K562 (cell line): ENCODE results near the gene PSMB7.

Experiments used
- CREM ChIP-seq: IDR thresholded peaks from 2 replicates; pipeline ENCODE4 v1.6.1; 2014; ENCODE audit warnings: antibody characterized with exemption, low read depth
- IRF2 ChIP-seq: sonication (generic); formaldehyde crosslinking; IDR thresholded peaks from 2 replicates; pipeline ENCODE4 v1.8.1; 2022; ENCODE audit warnings: mild to moderate bottlenecking, missing genetic modification reagents
- MYC ChIP-seq, 2 experiments: fragments of 250-450 bp in 1 of 2; sonication (Bioruptor Pico) in 1 of 2; IDR thresholded peaks; 2 replicates each; pipeline versions ENCODE4 v1.5.1 to v1.6.1; 2012 to 2021; ENCODE audit warnings: low read depth in 2 of 2, borderline replicate concordance in 1 of 2, improper control_type of control experiment in 1 of 2, low read length in 1 of 2, mild to moderate bottlenecking in 1 of 2, moderate library complexity in 1 of 2
- NCOA2 ChIP-seq, 2 experiments: fragments of 450-650 bp; IDR thresholded peaks; 2 replicates each; pipeline ENCODE4 v1.6.1; 2018; ENCODE audit warnings: mild to moderate bottlenecking in 2 of 2, moderate library complexity in 1 of 2; ENCODE audit not compliant: partially characterized antibody in 2 of 2
- POLR2A ChIP-seq: fragments of 450-650 bp; conservative IDR thresholded peaks from 2 replicates; pipeline ENCODE4 v1.6.1; 2016
- RAD21 ChIP-seq, 2 experiments: fragments of 250-450 bp in 1 of 2; fragments of 450-650 bp in 1 of 2; sonication (Bioruptor Pico) in 1 of 2; formaldehyde crosslinking in 1 of 2; IDR thresholded peaks in 1 of 2; conservative IDR thresholded peaks in 1 of 2; 2 replicates each; pipeline versions ENCODE4 v1.4.0 to v1.8.0; 2020 to 2022; ENCODE audit warnings: mild to moderate bottlenecking in 2 of 2, moderate library complexity in 1 of 2
- RBFOX2 ChIP-seq: fragments of 200-400 bp; formaldehyde crosslinking; IDR thresholded peaks from 2 replicates; pipeline ENCODE4 v1.6.1; 2017; ENCODE audit warnings: low read depth, mild to moderate bottlenecking, low read length, moderate library complexity
- SMC3 ChIP-seq: conservative IDR thresholded peaks from 2 replicates; pipeline ENCODE4 v1.6.1; 2011; ENCODE audit warnings: low read depth, low read length, improper control_type of control experiment; ENCODE audit not compliant: insufficient read depth
- TBL1XR1 ChIP-seq, 2 experiments: IDR thresholded peaks; 2 replicates each; pipeline ENCODE4 v1.6.1; 2012; ENCODE audit warnings: improper control_type of control experiment in 2 of 2, low read length in 2 of 2, mild to moderate bottlenecking in 1 of 2
- U2AF1 ChIP-seq: fragments of 200-400 bp; formaldehyde crosslinking; optimal IDR thresholded peaks from 2 replicates; pipeline ENCODE3; 2017; ENCODE audit warnings: mild to moderate bottlenecking, low read depth, low read length, moderate library complexity
- ZNF12 ChIP-seq: sonication (generic); formaldehyde crosslinking; IDR thresholded peaks from 2 replicates; pipeline ENCODE4 v1.4.0; 2020; ENCODE audit warnings: mild to moderate bottlenecking, missing genetic modification reagents
- TF ChIP-seq, protein P1 (sequence below), 3 experiments: IDR thresholded peaks in 2 of 3; conservative IDR thresholded peaks in 1 of 3; 2 replicates each; pipeline ENCODE4 v1.5.1; 2011 to 2012; ENCODE audit warnings: low read length in 3 of 3, mild to moderate bottlenecking in 3 of 3, control low read depth in 2 of 3, improper control_type of control experiment in 1 of 3, inconsistent platforms in 1 of 3, low read depth in 1 of 3, mixed read lengths in 1 of 3, moderate library complexity in 1 of 3; ENCODE audit not compliant: insufficient read depth in 2 of 3

DNA sequence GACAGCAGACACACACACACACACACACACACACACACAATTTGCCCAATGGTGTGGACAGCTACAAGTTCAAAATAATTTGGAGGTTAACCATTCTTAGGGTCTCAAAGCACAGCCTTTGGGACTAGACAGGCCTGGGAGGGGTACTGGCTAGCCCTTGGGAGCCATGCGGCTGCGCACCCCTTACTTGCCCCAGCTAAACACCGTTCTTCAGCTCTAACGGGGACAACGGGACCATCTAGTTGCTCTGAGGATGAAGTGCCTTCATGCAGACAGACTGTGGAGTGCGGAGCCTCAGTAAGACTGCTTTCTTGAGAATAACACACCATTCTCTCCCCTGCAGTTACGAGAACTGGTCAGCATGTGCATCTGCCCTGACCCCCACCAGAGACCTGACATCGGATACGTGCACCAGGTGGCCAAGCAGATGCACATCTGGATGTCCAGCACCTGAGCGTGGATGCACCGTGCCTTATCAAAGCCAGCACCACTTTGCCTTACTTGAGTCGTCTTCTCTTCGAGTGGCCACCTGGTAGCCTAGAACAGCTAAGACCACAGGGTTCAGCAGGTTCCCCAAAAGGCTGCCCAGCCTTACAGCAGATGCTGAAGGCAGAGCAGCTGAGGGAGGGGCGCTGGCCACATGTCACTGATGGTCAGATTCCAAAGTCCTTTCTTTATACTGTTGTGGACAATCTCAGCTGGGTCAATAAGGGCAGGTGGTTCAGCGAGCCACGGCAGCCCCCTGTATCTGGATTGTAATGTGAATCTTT lies 64.6 kb downstream of the PSMB7 start:
- TF ChIP-seq RAD21 (CRISPR knock-in tag; conservative IDR thresholded peaks at IDR 0.05 in 1 of 2, IDR thresholded peaks at IDR 0.05 in 1 of 2) (no peak), NCOA2 (IDR thresholded peaks at IDR 0.05; ENCODE audit: partially characterized antibody in 2 of 2) (no peak), TBL1XR1 (IDR thresholded peaks at IDR 0.05; ENCODE audit: low read length in 2 of 2) (no peak), CREM (no peak), MYC (IDR thresholded peaks at IDR 0.05; ENCODE audit: low read depth, low read length) (no peak), MYC (CRISPR knock-in tag; IDR thresholded peaks at IDR 0.05; ENCODE audit: borderline replicate concordance, low read depth) (no peak), POLR2A (peak; percentile 59), SMC3 (no peak), IRF2 (CRISPR knock-in tag) (no peak), ZNF12 (no peak), U2AF1 (no peak), RBFOX2 (no peak)
- TF ChIP-seq, protein P1, sequence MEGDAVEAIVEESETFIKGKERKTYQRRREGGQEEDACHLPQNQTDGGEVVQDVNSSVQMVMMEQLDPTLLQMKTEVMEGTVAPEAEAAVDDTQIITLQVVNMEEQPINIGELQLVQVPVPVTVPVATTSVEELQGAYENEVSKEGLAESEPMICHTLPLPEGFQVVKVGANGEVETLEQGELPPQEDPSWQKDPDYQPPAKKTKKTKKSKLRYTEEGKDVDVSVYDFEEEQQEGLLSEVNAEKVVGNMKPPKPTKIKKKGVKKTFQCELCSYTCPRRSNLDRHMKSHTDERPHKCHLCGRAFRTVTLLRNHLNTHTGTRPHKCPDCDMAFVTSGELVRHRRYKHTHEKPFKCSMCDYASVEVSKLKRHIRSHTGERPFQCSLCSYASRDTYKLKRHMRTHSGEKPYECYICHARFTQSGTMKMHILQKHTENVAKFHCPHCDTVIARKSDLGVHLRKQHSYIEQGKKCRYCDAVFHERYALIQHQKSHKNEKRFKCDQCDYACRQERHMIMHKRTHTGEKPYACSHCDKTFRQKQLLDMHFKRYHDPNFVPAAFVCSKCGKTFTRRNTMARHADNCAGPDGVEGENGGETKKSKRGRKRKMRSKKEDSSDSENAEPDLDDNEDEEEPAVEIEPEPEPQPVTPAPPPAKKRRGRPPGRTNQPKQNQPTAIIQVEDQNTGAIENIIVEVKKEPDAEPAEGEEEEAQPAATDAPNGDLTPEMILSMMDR (IDR thresholded peaks at IDR 0.05 in 2 of 3, conservative IDR thresholded peaks at IDR 0.05 in 1 of 3; ENCODE audit: insufficient read depth in 2 of 3, low read depth in 1 of 3, low read length in 3 of 3), result no peak
